Measurements from ENCODE around the gene METTL9.

GRCh38 chr16:21610766-21611165, 11.4 kb downstream of the METTL9 start:
- TF ChIP-seq CTCF (IDR thresholded peaks at IDR 0.05; ENCODE audit: low read depth, low read length, missing input control), result no peak
- no peak for TF ChIP-seq MAX (IDR thresholded peaks at IDR 0.05)
- no peak for TF ChIP-seq GABPA (IDR thresholded peaks at IDR 0.05 in 1 of 2, conservative IDR thresholded peaks at IDR 0.05 in 1 of 2)
- no peak for TF ChIP-seq JUND (IDR thresholded peaks at IDR 0.05)
- no peak for TF ChIP-seq HNF4A (conservative IDR thresholded peaks at IDR 0.05)
- TF ChIP-seq REST (IDR thresholded peaks at IDR 0.05), result no peak
